ENCODE data around the gene GRK6. TPM values are rescaled to one million over a fixed set of nuclear protein-coding genes. Genes with fewer than 3 reads are reported as not detected.

GRK6 gene
- total and polyA plus RNA-seq, 9 of the 15 experiments (the other 6 are each of a cell fraction or from before 2014, with no cell fraction given), result 0.63 to 122 (median 44.5) TPM

DNA sequence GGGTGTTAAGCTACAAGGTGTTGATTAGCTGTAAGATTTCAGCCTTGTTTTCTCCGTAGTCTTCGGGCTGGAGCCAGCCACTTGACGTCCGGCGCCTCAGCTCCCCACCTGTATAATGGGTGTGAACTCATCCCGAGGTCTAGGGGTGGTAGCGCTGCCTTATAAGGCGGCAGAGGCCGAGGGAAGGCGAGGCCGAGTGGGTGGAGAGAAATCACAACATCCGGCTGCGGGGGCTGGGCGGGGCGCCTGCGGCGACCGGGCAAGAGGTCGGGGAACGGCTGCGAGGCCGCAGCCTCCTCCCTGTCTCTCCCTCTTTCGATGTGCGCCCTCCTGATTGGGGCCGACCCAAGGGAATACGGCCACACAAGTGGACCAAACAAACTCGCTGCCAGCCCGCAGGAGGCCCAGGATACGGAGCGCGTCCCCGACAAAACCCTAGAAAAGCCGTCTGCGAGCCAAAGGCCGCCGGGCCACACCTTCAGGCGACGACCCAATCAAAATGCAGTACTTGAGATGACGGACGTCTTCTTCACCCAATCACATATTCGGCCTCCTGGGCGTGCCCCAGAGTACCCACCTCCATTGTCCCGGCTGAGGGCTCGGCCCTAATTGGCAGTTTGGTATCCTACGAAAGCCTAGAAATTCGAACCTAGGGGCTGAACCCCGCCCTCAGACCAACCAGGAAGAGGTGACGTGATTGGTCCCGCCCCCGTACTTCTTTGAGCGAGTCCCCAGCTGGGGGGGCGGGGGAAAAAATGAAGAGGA, 493 bp upstream of the GRK6 start (continued):
- TF ChIP-seq ZBTB8A (IDR thresholded peaks at IDR 0.05; ENCODE audit: partially characterized antibody) (no peak), GTF2E2 (tag; IDR thresholded peaks at IDR 0.05) (no peak), SIN3B (IDR thresholded peaks at IDR 0.05; ENCODE audit: low read depth) (no peak), KDM4B (IDR thresholded peaks at IDR 0.05; ENCODE audit: borderline replicate concordance in 2 of 2, low read depth in 1 of 2) (0 out of 4 replicates have a peak, but pooled peaks of 1 of the 2 experiments have one; percentile 26), ZNF668 (CRISPR knock-in tag; IDR thresholded peaks at IDR 0.05) (no peak), TCFL5 (CRISPR knock-in tag; conservative IDR thresholded peaks at IDR 0.05) (no peak), NFYB (IDR thresholded peaks at IDR 0.05; ENCODE audit: extremely low read depth, insufficient read length) (peak; percentile 91), ZNF445 (CRISPR knock-in tag; IDR thresholded peaks at IDR 0.05; ENCODE audit: low read depth) (no peak), KHSRP (IDR thresholded peaks at IDR 0.05) (no peak), ATF7 (IDR thresholded peaks at IDR 0.05) (peak; percentile 97), NEUROD1 (IDR thresholded peaks at IDR 0.05; ENCODE audit: borderline replicate concordance, low read depth, low read length, partially characterized antibody) (peak; percentile 54), CBFB (CRISPR knock-in tag; IDR thresholded peaks at IDR 0.05) (peak; percentile 53; the same call in 1 of the 2 replicates)
- TF ChIP-seq, protein P1, sequence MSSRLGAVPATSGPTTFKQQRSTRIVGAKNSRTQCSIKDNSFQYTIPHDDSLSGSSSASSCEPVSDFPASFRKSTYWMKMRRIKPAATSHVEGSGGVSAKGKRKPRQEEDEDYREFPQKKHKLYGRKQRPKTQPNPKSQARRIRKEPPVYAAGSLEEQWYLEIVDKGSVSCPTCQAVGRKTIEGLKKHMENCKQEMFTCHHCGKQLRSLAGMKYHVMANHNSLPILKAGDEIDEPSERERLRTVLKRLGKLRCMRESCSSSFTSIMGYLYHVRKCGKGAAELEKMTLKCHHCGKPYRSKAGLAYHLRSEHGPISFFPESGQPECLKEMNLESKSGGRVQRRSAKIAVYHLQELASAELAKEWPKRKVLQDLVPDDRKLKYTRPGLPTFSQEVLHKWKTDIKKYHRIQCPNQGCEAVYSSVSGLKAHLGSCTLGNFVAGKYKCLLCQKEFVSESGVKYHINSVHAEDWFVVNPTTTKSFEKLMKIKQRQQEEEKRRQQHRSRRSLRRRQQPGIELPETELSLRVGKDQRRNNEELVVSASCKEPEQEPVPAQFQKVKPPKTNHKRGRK (tag; IDR thresholded peaks at IDR 0.05), result no peak
- TF ChIP-seq, protein P2, sequence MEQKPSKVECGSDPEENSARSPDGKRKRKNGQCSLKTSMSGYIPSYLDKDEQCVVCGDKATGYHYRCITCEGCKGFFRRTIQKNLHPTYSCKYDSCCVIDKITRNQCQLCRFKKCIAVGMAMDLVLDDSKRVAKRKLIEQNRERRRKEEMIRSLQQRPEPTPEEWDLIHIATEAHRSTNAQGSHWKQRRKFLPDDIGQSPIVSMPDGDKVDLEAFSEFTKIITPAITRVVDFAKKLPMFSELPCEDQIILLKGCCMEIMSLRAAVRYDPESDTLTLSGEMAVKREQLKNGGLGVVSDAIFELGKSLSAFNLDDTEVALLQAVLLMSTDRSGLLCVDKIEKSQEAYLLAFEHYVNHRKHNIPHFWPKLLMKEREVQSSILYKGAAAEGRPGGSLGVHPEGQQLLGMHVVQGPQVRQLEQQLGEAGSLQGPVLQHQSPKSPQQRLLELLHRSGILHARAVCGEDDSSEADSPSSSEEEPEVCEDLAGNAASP (IDR thresholded peaks at IDR 0.05), result no peak
- TF ChIP-seq, protein P3, sequence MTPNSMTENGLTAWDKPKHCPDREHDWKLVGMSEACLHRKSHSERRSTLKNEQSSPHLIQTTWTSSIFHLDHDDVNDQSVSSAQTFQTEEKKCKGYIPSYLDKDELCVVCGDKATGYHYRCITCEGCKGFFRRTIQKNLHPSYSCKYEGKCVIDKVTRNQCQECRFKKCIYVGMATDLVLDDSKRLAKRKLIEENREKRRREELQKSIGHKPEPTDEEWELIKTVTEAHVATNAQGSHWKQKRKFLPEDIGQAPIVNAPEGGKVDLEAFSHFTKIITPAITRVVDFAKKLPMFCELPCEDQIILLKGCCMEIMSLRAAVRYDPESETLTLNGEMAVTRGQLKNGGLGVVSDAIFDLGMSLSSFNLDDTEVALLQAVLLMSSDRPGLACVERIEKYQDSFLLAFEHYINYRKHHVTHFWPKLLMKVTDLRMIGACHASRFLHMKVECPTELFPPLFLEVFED (CRISPR knock-in tag; conservative IDR thresholded peaks at IDR 0.05), result no peak; the same call in 1 of the 2 replicates
- TF ChIP-seq, protein P4, sequence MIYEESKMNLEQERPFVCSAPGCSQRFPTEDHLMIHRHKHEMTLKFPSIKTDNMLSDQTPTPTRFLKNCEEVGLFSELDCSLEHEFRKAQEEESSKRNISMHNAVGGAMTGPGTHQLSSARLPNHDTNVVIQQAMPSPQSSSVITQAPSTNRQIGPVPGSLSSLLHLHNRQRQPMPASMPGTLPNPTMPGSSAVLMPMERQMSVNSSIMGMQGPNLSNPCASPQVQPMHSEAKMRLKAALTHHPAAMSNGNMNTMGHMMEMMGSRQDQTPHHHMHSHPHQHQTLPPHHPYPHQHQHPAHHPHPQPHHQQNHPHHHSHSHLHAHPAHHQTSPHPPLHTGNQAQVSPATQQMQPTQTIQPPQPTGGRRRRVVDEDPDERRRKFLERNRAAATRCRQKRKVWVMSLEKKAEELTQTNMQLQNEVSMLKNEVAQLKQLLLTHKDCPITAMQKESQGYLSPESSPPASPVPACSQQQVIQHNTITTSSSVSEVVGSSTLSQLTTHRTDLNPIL (CRISPR knock-in tag; IDR thresholded peaks at IDR 0.05), result no peak
- TF ChIP-seq, protein P5, sequence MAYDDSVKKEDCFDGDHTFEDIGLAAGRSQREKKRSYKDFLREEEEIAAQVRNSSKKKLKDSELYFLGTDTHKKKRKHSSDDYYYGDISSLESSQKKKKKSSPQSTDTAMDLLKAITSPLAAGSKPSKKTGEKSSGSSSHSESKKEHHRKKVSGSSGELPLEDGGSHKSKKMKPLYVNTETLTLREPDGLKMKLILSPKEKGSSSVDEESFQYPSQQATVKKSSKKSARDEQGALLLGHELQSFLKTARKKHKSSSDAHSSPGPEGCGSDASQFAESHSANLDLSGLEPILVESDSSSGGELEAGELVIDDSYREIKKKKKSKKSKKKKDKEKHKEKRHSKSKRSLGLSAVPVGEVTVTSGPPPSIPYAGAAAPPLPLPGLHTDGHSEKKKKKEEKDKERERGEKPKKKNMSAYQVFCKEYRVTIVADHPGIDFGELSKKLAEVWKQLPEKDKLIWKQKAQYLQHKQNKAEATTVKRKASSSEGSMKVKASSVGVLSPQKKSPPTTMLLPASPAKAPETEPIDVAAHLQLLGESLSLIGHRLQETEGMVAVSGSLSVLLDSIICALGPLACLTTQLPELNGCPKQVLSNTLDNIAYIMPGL (CRISPR knock-in tag; IDR thresholded peaks at IDR 0.05), result no peak; the same call in 1 of the 2 replicates
- TF ChIP-seq, protein P6, sequence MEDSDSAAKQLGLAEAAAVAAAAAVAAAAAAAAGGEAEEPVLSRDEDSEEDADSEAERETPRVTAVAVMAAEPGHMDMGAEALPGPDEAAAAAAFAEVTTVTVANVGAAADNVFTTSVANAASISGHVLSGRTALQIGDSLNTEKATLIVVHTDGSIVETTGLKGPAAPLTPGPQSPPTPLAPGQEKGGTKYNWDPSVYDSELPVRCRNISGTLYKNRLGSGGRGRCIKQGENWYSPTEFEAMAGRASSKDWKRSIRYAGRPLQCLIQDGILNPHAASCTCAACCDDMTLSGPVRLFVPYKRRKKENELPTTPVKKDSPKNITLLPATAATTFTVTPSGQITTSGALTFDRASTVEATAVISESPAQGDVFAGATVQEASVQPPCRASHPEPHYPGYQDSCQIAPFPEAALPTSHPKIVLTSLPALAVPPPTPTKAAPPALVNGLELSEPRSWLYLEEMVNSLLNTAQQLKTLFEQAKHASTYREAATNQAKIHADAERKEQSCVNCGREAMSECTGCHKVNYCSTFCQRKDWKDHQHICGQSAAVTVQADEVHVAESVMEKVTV (CRISPR knock-in tag; IDR thresholded peaks at IDR 0.05), result no peak

All from K562 (cell line).